Activated CD8-positive, alpha-beta memory T cell treated with anti-CD3 and anti-CD28 coated beads for 24 hours (primary cell): ENCODE results near the gene AGMAT.

Experiments used
- DNase-seq: peaks from one replicate; pipeline ENCODE4 v3.0.0-alpha.2; 2020

The AGMAT gene

GRCh38 chr1:15584489-15585363 is at the start of gene AGMAT:
AGMAT (minus strand) TSS chr1:15585051; CDS start chr1:15584967, 84 bp downstream.
- DNase-seq, result peak; percentile 92

GRCh38 chr1:15633756-15634420 is 49.0 kb upstream of the AGMAT start:
- no peak for DNase-seq

GRCh38 chr1:15628003-15628402 is 43.2 kb upstream of the AGMAT start:
- no peak for DNase-seq

GRCh38 chr1:15627343-15627988 is 42.6 kb upstream of the AGMAT start:
- no peak for DNase-seq

- no peak for DNase-seq
Observed at GRCh38 chr1:15626269-15626950, 41.6 kb upstream of the AGMAT start.

- DNase-seq, result no peak
Observed at GRCh38 chr1:15625056-15625917, 40.4 kb upstream of the AGMAT start.

GRCh38 chr1:15624133-15624714 is 39.4 kb upstream of the AGMAT start:
- DNase-seq, result no peak

- no peak for DNase-seq
Observed at GRCh38 chr1:15623435-15623834, 38.6 kb upstream of the AGMAT start.

GRCh38 chr1:15622712-15623373 is 38.0 kb upstream of the AGMAT start:
- DNase-seq, result no peak

GRCh38 chr1:15621975-15622374 is 37.1 kb upstream of the AGMAT start:
- no peak for DNase-seq

- DNase-seq, result no peak
Observed at GRCh38 chr1:15620902-15621682, 36.2 kb upstream of the AGMAT start.

GRCh38 chr1:15620155-15620545 is 35.3 kb upstream of the AGMAT start:
- DNase-seq, result no peak

- DNase-seq, result no peak
Observed at GRCh38 chr1:15618655-15619525, 34.0 kb upstream of the AGMAT start.

GRCh38 chr1:15618077-15618654 is 33.3 kb upstream of the AGMAT start:
- no peak for DNase-seq

GRCh38 chr1:15617173-15618076 is 32.6 kb upstream of the AGMAT start, which contains the start of gene DDI2:
DDI2 (plus strand) TSS chr1:15617458; CDS start chr1:15617671, 213 bp downstream.
- peak; percentile 95 for DNase-seq

GRCh38 chr1:15616373-15617172 is 31.7 kb upstream of the AGMAT start:
- peak; percentile 59 for DNase-seq

- no peak for DNase-seq
Observed at GRCh38 chr1:15610167-15610566, 25.3 kb upstream of the AGMAT start.
